ENCODE measurements around the gene FAM168B.

The FAM168B gene

DNA sequence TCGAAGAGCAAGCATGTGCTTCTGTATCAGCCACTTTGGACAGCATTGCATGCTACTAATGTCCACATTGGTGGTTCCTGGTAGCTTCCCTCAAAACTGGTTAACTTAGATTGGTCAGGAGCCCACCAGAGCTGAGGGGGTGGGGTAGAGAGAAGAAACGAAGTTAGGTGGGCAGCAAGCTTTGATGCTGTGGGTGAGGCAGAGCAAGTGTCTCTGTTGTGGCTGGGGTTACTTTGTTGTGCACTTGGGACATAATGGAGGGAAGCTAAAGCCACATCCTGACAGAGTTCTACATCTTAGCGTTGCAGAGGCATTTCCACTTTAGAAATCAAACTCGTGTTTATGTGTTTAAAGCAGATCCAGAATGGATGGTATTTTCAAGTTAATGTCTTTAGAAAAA is 82.7 kb downstream of the FAM168B start:
- H3K27ac ChIP-seq: no peak overlapping the region
- DNase-seq (ENCODE audit: low spot score): no peak
- TF ChIP-seq, protein P1, sequence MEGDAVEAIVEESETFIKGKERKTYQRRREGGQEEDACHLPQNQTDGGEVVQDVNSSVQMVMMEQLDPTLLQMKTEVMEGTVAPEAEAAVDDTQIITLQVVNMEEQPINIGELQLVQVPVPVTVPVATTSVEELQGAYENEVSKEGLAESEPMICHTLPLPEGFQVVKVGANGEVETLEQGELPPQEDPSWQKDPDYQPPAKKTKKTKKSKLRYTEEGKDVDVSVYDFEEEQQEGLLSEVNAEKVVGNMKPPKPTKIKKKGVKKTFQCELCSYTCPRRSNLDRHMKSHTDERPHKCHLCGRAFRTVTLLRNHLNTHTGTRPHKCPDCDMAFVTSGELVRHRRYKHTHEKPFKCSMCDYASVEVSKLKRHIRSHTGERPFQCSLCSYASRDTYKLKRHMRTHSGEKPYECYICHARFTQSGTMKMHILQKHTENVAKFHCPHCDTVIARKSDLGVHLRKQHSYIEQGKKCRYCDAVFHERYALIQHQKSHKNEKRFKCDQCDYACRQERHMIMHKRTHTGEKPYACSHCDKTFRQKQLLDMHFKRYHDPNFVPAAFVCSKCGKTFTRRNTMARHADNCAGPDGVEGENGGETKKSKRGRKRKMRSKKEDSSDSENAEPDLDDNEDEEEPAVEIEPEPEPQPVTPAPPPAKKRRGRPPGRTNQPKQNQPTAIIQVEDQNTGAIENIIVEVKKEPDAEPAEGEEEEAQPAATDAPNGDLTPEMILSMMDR (IDR thresholded peaks at IDR 0.05): no peak
- H3K4me3 ChIP-seq: no peak overlapping the region

DNA sequence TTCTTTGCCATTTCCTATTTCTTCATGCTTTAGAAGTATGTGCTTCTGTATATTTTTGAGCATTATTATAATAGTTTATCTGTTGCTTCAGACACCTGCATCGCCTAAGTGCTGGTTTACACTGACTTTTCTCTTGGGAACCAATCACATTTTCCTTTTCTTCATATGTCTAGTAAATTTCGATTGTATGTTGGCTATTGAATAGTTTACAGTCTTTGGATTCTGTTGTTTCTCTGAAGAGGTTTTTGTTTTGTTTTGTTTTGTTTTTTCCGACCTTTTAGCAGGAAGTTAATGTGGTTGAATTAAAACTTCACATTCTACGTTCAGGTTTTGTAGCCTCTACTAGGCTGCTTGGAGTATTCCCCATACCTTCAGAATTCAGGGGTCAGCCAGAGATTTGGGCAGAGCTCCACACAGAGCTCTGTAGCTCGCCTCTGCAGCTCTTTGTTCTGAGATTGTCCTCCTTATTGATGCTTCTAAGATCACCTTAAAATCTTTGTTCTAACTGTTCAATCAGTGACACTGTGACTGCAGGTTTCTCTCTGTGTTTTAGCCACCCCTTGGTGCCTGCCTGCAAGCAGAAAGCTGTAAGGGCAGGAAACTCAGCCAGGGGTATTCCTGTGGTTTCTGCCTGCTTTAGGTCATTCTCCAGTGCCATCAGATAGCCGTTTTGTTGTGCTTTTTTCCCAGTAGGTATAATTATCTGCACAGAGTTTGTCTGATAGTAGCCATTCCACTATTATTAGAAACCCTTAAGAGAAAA is 83.4 kb downstream of the FAM168B start:
- no peak for DNase-seq (ENCODE audit: low spot score)
- Histone ChIP-seq H3K4me3 (no peak overlapping the region), H3K27ac (no peak overlapping the region)
- TF ChIP-seq, protein P1 (IDR thresholded peaks at IDR 0.05): no peak

DNA sequence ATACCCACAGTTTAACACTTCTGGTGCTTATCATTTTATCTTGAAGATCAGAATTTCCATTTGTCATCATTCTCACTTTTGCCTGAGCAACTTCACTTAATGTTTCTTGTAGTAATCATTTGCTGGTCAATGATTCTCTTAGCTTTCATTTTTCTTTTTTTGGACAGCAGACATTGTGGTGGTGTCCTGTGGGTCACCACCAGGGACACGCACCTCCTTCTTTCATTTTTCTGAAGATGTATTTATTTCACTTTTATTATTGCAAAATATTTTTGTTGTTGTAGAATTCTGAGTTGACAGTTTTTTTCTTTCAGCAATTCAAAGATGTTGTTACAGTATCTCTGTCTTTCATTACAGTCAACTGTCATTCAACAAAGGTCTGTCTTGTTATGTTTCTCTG is 84.3 kb downstream of the FAM168B start:
- H3K4me3 ChIP-seq: no peak overlapping the region
- H3K27ac ChIP-seq: no peak overlapping the region
- TF ChIP-seq, protein P1 (IDR thresholded peaks at IDR 0.05): no peak
- no peak for DNase-seq (ENCODE audit: low spot score)

DNA sequence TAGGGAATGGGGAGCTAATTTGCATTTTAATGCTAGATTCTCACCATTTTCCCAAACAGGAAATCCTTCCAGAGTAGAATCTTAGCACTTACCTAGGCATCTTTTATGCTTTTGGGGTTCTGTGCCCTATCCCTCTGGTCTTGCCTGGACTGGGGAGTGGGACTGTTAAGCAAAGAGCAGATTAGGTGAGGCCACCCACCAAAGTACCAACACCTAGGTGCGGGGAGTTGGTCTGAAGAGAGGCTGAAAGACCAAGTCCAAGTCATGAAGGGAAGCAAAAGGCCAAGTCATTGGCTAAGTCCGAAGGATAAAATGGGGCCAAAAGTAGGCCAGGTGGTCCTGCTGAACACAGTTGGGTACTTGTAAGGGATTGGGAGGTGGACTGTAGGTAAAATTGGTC is 86.7 kb downstream of the FAM168B start:
- Histone ChIP-seq H3K27ac (no peak overlapping the region), H3K4me3 (no peak overlapping the region)
- DNase-seq (ENCODE audit: low spot score): no peak
- TF ChIP-seq, protein P1 (IDR thresholded peaks at IDR 0.05): no peak

DNA sequence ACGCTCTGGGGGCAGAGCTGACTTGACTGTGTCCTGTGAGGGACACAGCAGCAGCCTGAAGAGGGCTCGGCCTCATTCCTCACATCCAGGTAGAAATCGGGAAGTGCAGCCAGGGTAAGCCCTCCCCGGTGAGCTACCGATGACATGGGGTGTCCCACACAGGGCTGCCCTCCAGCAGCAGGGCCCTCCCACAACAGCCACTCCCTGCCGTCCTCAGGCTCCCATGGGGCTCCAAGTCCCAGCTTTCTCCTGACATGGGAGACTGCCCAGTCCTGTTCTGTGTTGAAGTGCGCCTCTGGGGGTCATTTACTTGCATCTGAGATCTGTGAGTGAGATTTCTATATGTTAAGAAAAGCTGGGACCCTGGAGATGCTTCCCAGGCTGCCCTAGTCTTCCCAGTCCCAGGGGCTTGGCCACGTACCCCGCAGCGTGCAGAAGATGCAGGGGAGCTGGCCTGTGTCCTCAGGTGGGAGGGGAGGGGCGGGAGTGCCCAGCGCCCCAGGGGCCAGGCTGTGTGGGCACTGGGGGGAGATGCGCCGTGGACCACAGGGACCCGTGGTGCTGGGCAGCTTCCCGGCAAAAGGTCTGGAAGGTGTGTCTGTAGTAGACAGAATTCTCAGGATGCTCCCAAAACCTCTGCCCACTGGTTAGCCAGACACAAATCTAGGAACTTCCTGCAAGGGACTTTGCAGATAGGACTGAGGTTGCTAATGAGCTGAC is 87.9 kb downstream of the FAM168B start:
- TF ChIP-seq, protein P1 (IDR thresholded peaks at IDR 0.05): no peak
- DNase-seq (ENCODE audit: low spot score): no peak
- H3K4me3 ChIP-seq: no peak overlapping the region

DNA sequence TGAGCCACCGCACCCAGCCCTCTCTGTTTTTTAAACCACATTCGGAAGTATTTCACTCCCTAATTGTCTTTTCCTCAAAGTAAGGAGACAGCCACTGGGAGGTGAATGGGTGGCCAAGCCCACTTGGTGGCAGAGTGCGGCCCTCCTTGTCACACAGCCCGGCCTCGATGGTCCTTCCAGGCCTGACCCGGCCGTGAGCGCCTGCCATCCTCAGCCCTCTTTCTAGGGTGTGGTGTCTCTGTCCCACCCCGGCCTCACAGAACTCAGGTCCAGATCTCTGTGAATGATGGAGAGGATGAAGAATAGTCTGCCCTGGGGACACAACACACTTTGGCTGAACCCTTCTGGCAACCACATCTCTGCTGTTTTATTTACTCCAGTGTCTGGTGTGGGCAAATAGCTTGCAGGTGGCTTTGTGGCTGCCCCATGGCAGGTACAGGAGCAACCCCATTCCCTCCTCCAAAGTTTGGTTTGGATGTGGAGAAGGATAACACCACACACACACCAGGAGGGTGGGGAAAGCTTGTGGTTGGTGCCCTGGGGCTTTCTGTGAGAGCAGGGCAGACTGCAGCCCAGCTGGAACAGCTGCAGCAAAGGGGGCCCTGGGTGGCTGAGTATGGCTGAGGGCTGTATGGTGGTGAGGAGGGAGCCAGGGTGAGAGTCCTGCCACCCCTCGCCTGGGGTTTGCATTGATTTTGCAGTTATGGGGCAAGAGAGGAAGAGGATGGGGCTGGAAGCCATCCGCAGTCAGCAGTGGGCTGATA is 88.6 kb downstream of the FAM168B start:
- H3K27ac ChIP-seq: no peak overlapping the region
- no peak overlapping the region for H3K4me3 ChIP-seq
- TF ChIP-seq, protein P1 (IDR thresholded peaks at IDR 0.05): no peak
- DNase-seq (ENCODE audit: low spot score): no peak

More for the DNA sequence above, 87.9 kb downstream of the FAM168B start:
- no peak overlapping the region for H3K27ac ChIP-seq

All from coronary artery (tissue), 2 donors.